OCI-LY1 (cell line): ENCODE data around the gene RTL1.

Source experiments
- CTCF ChIP-seq: fragments of 200-600 bp; sonication (generic), shearing (Covaris generic); IDR thresholded peaks from 2 replicates; pipeline ENCODE4 v1.5.1; 2017; ENCODE audit warnings: mild to moderate bottlenecking, antibody characterized with exemption, low read length, moderate library complexity, mixed read lengths
- EZH2 ChIP-seq: fragments of 200-600 bp; sonication (generic), shearing (Covaris generic); IDR thresholded peaks from 2 replicates; pipeline ENCODE4 v1.8.0; 2017; ENCODE audit warnings: borderline replicate concordance, mixed run types, mild to moderate bottlenecking, antibody characterized with exemption, low read length, moderate library complexity, mixed read lengths

- no peak for TF ChIP-seq CTCF
- no peak for TF ChIP-seq EZH2
These were observed 11.7 kb downstream of the RTL1 start for GRCh38 chr14:100891501-100892445.
